OCI-M1 (cell line): ENCODE results near the gene ZNF649.

Experiments used
- DNase-seq: peaks from one replicate; lab custom pipeline; 2025; lab: John Stamatoyannopoulos, UW

Gene ZNF649

DNA sequence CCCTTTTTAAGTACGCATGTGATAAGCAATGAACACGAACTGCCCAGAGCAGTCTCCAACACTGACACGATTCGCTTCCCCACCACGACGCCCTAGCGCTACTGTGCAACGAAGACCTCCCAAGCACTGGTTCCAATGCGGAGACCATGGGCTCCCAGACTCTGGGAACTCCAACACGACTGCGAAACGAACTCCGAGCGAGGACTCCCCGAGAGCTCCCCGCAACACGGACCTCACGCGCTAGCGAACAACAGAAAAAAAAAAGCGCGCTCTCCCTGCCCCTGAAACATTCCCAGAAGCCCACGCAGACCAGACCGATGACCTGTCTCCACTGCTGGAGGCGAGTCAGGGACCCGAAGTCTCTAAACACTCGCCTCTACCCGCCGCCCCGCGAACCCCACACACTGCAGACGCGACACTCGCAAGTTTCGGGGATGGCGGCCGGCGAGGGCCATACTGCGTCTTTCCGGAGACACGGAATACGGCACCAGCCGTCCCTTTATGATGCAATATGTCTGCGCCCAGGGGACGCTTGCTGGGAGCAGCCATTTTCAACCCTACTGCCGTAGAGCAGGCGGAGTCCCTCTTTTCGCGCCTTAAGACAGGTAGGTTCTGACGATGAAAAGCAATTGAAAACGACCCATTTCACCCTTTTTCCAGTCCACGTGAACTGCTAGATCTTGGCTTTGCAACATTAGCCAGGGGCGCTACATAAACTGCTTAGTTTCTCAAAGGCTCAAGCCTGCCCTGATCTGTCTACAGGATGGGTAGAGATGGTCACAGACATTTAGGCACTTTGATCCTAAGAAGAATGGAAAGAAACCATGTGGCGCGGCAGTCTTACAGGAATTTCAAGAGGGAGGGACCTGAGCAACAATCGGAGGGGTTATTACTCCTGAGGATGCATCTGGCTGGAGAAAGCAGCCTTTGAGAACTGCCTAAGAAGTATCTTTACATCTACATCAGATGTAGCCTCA is 17.0 kb downstream of the ZNF649 start, which contains the start of gene ZNF577:
Gene ZNF577 (minus strand): TSS at position 430 of the 977 bp plus-strand sequence. CDS start 7,569 bp downstream, outside the sequence.
- DNase-seq = no peak

DNA sequence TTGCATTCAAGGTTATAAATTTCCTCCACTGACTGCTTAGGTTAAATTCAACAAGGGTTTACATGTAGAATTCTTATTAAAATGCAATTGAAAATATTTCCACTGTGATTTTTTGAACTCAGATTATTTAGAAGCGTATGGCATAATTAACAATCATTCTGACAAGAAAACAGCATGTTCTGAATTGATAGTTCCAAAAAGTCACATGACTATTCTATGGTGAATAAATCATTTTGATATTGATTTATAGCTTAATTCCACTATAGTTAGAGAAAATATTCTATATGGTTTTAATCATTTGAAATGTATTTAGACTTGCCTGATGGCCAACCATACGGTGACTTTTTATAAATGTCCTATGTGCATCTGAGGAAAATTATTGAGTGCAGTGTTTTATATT is 20.1 kb downstream of the ZNF649 start:
- DNase-seq = no peak

- DNase-seq = no peak
Observed at GRCh38 chr19:51882518-51882917, 22.3 kb downstream of the ZNF649 start.

DNA sequence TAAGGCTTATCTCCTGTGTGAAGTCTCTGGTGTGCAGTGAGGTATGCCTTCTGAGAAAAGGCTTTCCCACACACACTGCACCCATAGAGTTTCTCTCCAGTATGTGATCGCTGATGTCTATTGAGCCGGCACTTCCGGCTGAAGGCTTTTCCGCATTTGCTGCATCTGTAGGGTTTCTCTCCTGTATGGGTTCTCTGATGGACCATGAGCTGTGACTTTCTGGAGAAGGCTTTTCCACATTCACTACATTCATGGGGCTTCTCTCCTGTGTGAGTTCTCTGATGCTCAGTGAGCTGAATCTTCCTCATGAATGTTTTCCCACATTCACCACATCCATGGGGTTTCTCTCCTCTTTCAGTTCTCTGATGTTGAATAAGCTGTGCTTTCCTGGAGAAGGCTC is 31.7 kb downstream of the ZNF649 start:
- no peak for DNase-seq

DNA sequence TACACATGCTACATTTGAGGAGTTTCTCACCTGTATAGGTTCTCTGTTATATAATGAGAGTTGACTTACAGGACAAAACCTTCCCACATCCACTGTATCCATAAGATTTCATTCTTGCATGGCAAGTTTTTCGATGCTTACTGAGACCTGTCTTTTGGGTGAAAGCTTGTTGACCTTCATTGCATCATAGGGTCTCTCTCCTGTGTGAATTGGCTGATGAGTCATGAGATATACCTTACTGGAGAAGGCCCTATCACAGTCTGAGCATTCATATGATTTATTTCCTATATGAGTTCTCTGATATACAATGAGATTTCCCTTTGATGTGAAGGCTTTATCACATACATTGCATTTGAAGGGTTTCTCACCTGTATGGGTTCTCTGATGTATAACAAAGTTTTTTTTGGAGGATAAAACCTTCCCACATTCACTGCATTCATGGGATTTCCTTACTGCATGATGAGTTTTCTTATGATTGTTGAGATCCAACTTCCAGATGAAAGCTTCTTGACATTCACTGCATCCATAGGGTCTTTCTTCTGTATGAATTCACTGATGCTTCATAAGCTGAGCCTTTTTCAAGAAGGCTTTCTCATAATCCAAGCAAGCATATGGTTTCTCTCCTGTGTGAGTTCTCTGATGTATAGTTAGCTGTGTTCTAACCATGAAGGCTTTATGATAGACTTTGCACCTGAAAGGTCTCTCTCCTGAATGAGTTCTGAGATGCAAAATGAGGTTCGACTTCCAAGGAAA is 42.8 kb downstream of the ZNF649 start:
- peak; percentile 14 for DNase-seq
